Ishikawa (cell line): Measurements from ENCODE around the gene CCDC81.

Source experiments
- CEBPB ChIP-seq: IDR thresholded peaks from 2 replicates; pipeline ENCODE4 v1.6.1; 2012
- FOXM1 ChIP-seq: IDR thresholded peaks from 2 replicates; pipeline ENCODE4 v1.6.1; 2012; ENCODE audit warnings: low read depth, borderline replicate concordance
- RAD21 ChIP-seq: IDR thresholded peaks from 2 replicates; pipeline ENCODE4 v1.6.1; 2012; ENCODE audit warnings: low read depth
- REST ChIP-seq: IDR thresholded peaks from 2 replicates; pipeline ENCODE4 v1.6.1; 2012; ENCODE audit warnings: low read depth, mild to moderate bottlenecking
- TAF1 ChIP-seq: IDR thresholded peaks from 2 replicates; pipeline ENCODE4 v1.6.1; 2012; ENCODE audit warnings: low read depth, mild to moderate bottlenecking
- TCF12 ChIP-seq: IDR thresholded peaks from 2 replicates; pipeline ENCODE4 v1.6.1; 2012; ENCODE audit warnings: low read depth
- YY1 ChIP-seq: IDR thresholded peaks from 2 replicates; pipeline ENCODE4 v1.6.1; 2012; ENCODE audit warnings: low read depth
- TF ChIP-seq, protein P1 (sequence below): IDR thresholded peaks from 2 replicates; pipeline ENCODE4 v1.6.1; 2012
- TF ChIP-seq, protein P2 (sequence below): IDR thresholded peaks from 2 replicates; pipeline ENCODE4 v1.6.1; 2012

GRCh38 chr11:86440305-86440716, 65.6 kb downstream of the CCDC81 start:
- TF ChIP-seq TAF1 (no peak), FOXM1 (no peak), TCF12 (no peak), REST (no peak), CEBPB (no peak), YY1 (no peak), RAD21 (no peak)
- TF ChIP-seq, protein P1, sequence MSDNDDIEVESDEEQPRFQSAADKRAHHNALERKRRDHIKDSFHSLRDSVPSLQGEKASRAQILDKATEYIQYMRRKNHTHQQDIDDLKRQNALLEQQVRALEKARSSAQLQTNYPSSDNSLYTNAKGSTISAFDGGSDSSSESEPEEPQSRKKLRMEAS = no peak
- TF ChIP-seq, protein P2, sequence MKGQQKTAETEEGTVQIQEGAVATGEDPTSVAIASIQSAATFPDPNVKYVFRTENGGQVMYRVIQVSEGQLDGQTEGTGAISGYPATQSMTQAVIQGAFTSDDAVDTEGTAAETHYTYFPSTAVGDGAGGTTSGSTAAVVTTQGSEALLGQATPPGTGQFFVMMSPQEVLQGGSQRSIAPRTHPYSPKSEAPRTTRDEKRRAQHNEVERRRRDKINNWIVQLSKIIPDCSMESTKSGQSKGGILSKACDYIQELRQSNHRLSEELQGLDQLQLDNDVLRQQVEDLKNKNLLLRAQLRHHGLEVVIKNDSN = no peak
